K562 (cell line): ENCODE measurements around the gene FAM78B. TPM values are rescaled to one million over a fixed set of nuclear protein-coding genes. Genes with fewer than 3 reads are reported as not detected.

Experiments used
- ATAC-seq: fragments of 200-7000 bp; cut with Tn5 transposase; 3 replicates; pipeline ENCODE4 v1.9.1; 2020; ENCODE audit warnings: moderate library complexity
- BruUV-seq: library from RNA; stranded (reverse); fragments of 400-500 nt; replicated peaks from 2 replicates; lab custom pipeline; 2021; lab: Mats Ljungman, UMichigan
- CTCF ChIA-PET: fragments of 300-600 bp; formaldehyde crosslinking; extraction: SDS; loops from one replicate; lab custom pipeline; 2021; ENCODE audit warnings: low intra/inter-chr PET ratio; lab: Yijun Ruan, JAX
- POLR2A ChIA-PET: fragments of 300-600, 350-650 bp; sonication (Branson Sonifier 250); formaldehyde crosslinking; extraction: SDS; loops from one replicate; lab custom pipeline; 2021; ENCODE audit warnings: antibody characterized with exemption, inconsistent platforms; lab: Yijun Ruan, JAX
- DNase-seq, 4 experiments: peaks; one replicate each; pipeline versions ENCODE4 v3.0.0 to v3.0.0-alpha.2; 2011 to 2018; ENCODE audit warnings: low spot score in 3 of 4, mixed read lengths in 3 of 4; ENCODE audit errors: extremely low read depth in 1 of 4
- FAIRE-seq: peaks from 2 replicates; lab custom pipeline; 2011; peaks lifted over from hg19 to GRCh38; lab: Jason Lieb, UNC
- H2AFZ ChIP-seq: 2 replicates; pipeline ENCODE4 v1.6.0; 2011; ENCODE audit warnings: low read depth, low read length, control low read depth, inconsistent platforms
- H3K27ac ChIP-seq: fragments of 200-600 bp; 3 replicates; pipeline ENCODE4 v1.8.0; 2011; ENCODE audit warnings: low read depth, mild to moderate bottlenecking, control low read depth, inconsistent platforms, low read length, moderate library complexity, mixed read lengths; ENCODE audit errors: extremely low read depth
- H3K27me3 ChIP-seq, 2 experiments: fragments of 300-600 bp in 1 of 2; 2 replicates in 1 of 2; 3 replicates in 1 of 2; pipeline versions ENCODE4 v1.6.0 to v1.8.0; 2011; ENCODE audit warnings: inconsistent platforms in 2 of 2, low read length in 2 of 2, mild to moderate bottlenecking in 1 of 2, mixed read lengths in 1 of 2, moderate library complexity in 1 of 2; ENCODE audit not compliant: control insufficient read depth in 2 of 2, insufficient read depth in 2 of 2
- H3K36me3 ChIP-seq: fragments of 300-600 bp; 3 replicates; pipeline ENCODE4 v1.8.0; 2011; ENCODE audit warnings: mild to moderate bottlenecking, low read length, inconsistent platforms; ENCODE audit not compliant: control insufficient read depth, insufficient read depth
- H3K4me1 ChIP-seq, 2 experiments: fragments of 200-600 bp in 1 of 2; replicated peaks in 1 of 2; 2 replicates in 1 of 2; 3 replicates in 1 of 2; pipeline versions ENCODE4 v1.5.1 to v1.8.0; 2011; ENCODE audit warnings: inconsistent platforms in 2 of 2, low read length in 2 of 2, mild to moderate bottlenecking in 1 of 2, mixed read lengths in 1 of 2, moderate library complexity in 1 of 2; ENCODE audit not compliant: control insufficient read depth in 2 of 2, insufficient read depth in 2 of 2
- H3K4me2 ChIP-seq: 2 replicates; pipeline ENCODE4 v1.6.1; 2011; ENCODE audit warnings: low read length, control low read depth, inconsistent platforms, mixed read lengths; ENCODE audit not compliant: insufficient read depth
- H3K4me3 ChIP-seq: fragments of 200-600 bp; sonication (generic), shearing (Covaris generic); 2 replicates; pipeline ENCODE4 v1.5.1; 2016; ENCODE audit warnings: control low read depth, inconsistent platforms
- H3K79me2 ChIP-seq: fragments of 200-600 bp; 3 replicates; pipeline ENCODE4 v1.8.0; 2011; ENCODE audit warnings: low read length, inconsistent platforms; ENCODE audit not compliant: control insufficient read depth, insufficient read depth
- H3K9ac ChIP-seq, 2 experiments: 2 replicates each; pipeline versions ENCODE4 v1.6.0 to v1.6.1; 2011; ENCODE audit warnings: low read depth in 2 of 2, low read length in 2 of 2, control low read depth in 1 of 2, inconsistent platforms in 1 of 2, mild to moderate bottlenecking in 1 of 2, mixed read lengths in 1 of 2; ENCODE audit not compliant: insufficient read depth in 1 of 2
- H3K9me1 ChIP-seq: one replicate; pipeline ENCODE4 v1.6.0; 2011; ENCODE audit warnings: inconsistent platforms, mild to moderate bottlenecking, low read length, moderate library complexity; ENCODE audit not compliant: control insufficient read depth, insufficient read depth
- H3K9me3 ChIP-seq: replicated peaks from 2 replicates; pipeline ENCODE4 v1.5.1; 2011; ENCODE audit warnings: low read depth, low read length, inconsistent platforms; ENCODE audit not compliant: control insufficient read depth, insufficient read depth
- H4K20me1 ChIP-seq: replicated peaks from 2 replicates; pipeline ENCODE4 v1.6.1; 2011; ENCODE audit warnings: low read length, inconsistent platforms, mixed read lengths; ENCODE audit not compliant: control insufficient read depth, insufficient read depth
- CHD1 ChIP-seq: fragments of 200-600 bp; sonication (generic); IDR thresholded peaks from one replicate; pipeline ENCODE4 v1.6.1; 2012; ENCODE audit warnings: mild to moderate bottlenecking, moderate library complexity, low read length, inconsistent platforms
- EGR1 ChIP-seq: fragments of 450-650 bp; conservative IDR thresholded peaks from 2 replicates; pipeline ENCODE4 v1.6.1; 2017; ENCODE audit warnings: mild to moderate bottlenecking
- NCOA4 ChIP-seq: fragments of 450-650 bp; IDR thresholded peaks from 2 replicates; pipeline ENCODE4 v1.6.1; 2018; ENCODE audit warnings: mild to moderate bottlenecking; ENCODE audit not compliant: partially characterized antibody
- NFIX ChIP-seq: fragments of 250-450 bp; sonication (Bioruptor Pico); IDR thresholded peaks from 2 replicates; pipeline ENCODE4 v1.4.0; 2020; ENCODE audit warnings: low read depth, mild to moderate bottlenecking, moderate library complexity
- RBBP5 ChIP-seq: fragments of 200-600 bp; sonication (generic); IDR thresholded peaks from 2 replicates; pipeline ENCODE4 v1.6.1; 2012; ENCODE audit warnings: borderline replicate concordance, mild to moderate bottlenecking, low read length, control low read depth, inconsistent platforms; ENCODE audit not compliant: insufficient read depth, poor library complexity, severe bottlenecking
- RFX1 ChIP-seq: fragments of 450-650 bp; IDR thresholded peaks from 2 replicates; pipeline ENCODE4 v1.6.1; 2016; ENCODE audit warnings: mild to moderate bottlenecking, moderate library complexity
- RHOXF2B ChIP-seq: fragments of 250-450 bp; sonication (Bioruptor Pico); conservative IDR thresholded peaks from 2 replicates; pipeline ENCODE4 v1.5.1; 2021
- TEAD2 ChIP-seq: fragments of 450-650 bp; IDR thresholded peaks from 2 replicates; pipeline ENCODE4 v1.6.1; 2016; ENCODE audit warnings: missing genetic modification characterization, control low read depth, missing compliant biosample characterization
- ZNF133 ChIP-seq: fragments of 250-450 bp; sonication (Bioruptor Pico); IDR thresholded peaks from 2 replicates; pipeline ENCODE4 v1.4.0; 2020; ENCODE audit warnings: mild to moderate bottlenecking
- ZNF589 ChIP-seq: fragments of 200-800 bp; sonication (Bioruptor generic); IDR thresholded peaks from 2 replicates; pipeline ENCODE4 v1.6.1; 2016; ENCODE audit warnings: low read depth, missing genetic modification characterization, missing compliant biosample characterization
- WGBS: fragments of 100-300 bp; shearing (Covaris generic); methylation state at CpG from one replicate; pipeline ENCODE4 v1.1.6; 2016; ENCODE audit warnings: low coverage, mixed read lengths; ENCODE audit not compliant: insufficient coverage; ENCODE audit errors: missing lambda C conversion rate; 5-methylcytosine and 5-hydroxymethylcytosine counted together
- in situ Hi-C: fragments of 300-500 bp; cut with MboI; formaldehyde crosslinking; loops from 4 replicates; pipeline ENCODE4 v1.15.0; 2018; ENCODE audit warnings: inconsistent platforms, mixed read lengths
- intact Hi-C: fragments of 100-400 bp; cut with micrococcal nuclease; formaldehyde crosslinking; loops from 2 replicates; pipeline ENCODE4 v1.14.2; 2022
- polyA plus RNA-seq, 8 experiments: library from polyadenylated mRNA; depleted of rRNA in 4 of 8; stranded (reverse) in 5 of 8; unstranded in 3 of 8; fragments of >200 nt; fragmentation: Nextera tagmentation in 2 of 8; fragmentation: Illumina TruSeq in 1 of 8; extraction: Ambion mirVana in 2 of 8; extraction: Trizol in 1 of 8; gene quantifications; 2 replicates each; pipeline versions ENCODE4 v1.2.1 to v1.2.3, GENCODE V29; 2011 to 2014; ENCODE audit warnings: inconsistent platforms in 1 of 8, missing spikeins in 1 of 8
- total RNA-seq, 7 experiments: library from RNA; depleted of rRNA in 6 of 7; stranded (reverse); fragments of >200 nt in 6 of 7; fragmentation: Illumina TruSeq in 2 of 7; extraction: Trizol in 2 of 7; gene quantifications; 2 replicates each; pipeline versions ENCODE4 v1.2.1 to v1.2.3, GENCODE V29; 2011 to 2021; ENCODE audit warnings: low replicate concordance in 1 of 7
- TF ChIP-seq, protein P1 (sequence below): fragments of 250-450 bp; sonication (Bioruptor Pico); IDR thresholded peaks from 2 replicates; pipeline ENCODE4 v1.4.0; 2020; ENCODE audit warnings: borderline replicate concordance
- TF ChIP-seq, protein P2 (sequence below): sonication (generic); formaldehyde crosslinking; IDR thresholded peaks from 2 replicates; pipeline ENCODE4 v1.8.0; 2023; ENCODE audit warnings: mild to moderate bottlenecking, missing genetic modification reagents

The FAM78B gene
- total and polyA plus RNA-seq, 9 of the 15 experiments (the other 6 are each of a cell fraction or from before 2014, with no cell fraction given): 0.04 to 0.43 (median 0.29) TPM; not detected in 1

DNA sequence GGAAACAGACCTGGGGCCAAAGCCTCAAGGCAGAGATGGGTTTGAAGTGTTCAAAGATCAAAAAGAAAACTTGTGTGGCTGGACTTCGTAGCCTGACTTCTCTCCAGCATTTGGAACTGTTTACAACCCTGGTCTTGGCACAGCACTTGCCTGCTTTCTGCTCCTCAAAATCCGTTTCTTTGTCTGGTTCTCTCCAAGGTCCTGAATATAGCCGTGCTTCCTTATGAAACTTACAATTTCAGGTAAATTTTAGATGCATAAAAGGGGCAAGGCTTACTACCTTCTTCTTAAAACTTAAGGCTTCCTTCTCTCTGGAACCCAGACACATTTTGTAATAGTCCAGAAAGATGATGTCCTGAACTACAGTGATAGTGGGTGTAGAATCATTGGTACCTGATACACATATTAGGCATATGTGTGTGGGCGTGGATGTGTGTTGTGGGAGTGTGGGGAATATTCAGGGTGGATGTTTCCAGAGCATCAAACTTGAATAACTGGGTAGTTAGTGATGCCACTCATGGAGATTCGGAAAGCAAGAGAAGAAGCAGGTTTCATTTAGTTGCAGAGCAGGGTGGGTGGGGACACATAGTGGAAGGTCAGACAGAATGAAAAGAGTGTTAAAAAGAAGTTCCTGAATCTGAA lies 26.4 kb upstream of the FAM78B start (continued):
- TF ChIP-seq, protein P1, sequence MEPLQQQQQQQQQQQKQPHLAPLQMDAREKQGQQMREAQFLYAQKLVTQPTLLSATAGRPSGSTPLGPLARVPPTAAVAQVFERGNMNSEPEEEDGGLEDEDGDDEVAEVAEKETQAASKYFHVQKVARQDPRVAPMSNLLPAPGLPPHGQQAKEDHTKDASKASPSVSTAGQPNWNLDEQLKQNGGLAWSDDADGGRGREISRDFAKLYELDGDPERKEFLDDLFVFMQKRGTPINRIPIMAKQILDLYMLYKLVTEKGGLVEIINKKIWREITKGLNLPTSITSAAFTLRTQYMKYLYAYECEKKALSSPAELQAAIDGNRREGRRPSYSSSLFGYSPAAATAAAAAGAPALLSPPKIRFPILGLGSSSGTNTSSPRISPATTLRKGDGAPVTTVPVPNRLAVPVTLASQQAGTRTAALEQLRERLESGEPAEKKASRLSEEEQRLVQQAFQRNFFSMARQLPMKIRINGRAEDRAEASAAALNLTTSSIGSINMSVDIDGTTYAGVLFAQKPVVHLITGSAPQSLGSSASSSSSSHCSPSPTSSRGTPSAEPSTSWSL (CRISPR knock-in tag): no peak
- TF ChIP-seq EGR1 (0 out of 2 replicates have a peak, but pooled peaks have one; percentile 15), TEAD2 (tag) (no peak)

DNA sequence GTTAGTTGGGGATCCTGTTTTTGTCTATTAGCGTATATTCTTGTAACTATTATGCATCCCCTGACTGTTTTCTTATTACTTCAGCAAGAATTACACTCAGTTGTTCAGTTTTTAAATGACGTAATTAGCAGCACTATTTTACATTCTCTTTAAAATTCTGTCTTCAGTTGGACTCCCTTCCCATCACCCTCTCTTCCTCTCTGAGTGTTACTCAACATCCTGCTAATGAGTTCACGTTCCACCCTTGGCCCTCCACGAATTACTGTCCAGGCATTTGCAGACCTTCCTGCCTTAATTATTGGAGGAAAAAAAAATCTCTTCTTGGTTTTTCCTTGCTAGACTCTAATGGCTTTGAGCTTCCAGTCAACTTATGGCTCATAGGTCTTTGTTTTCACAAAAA lies 23.6 kb upstream of the FAM78B start:
- DNase-seq (no peak), FAIRE-seq (no peak), ATAC-seq (no peak)
- intact Hi-C loops (no loop called here), in situ Hi-C loops (loop anchor here (25.0 kb wide), 1 partner anchor 1497 kb away; no protein-coding TSS in a partner anchor)
- Histone ChIP-seq H3K4me3 (no peak overlapping the region), H3K9ac (no peak overlapping the region), H2AFZ (no peak overlapping the region), H3K4me1 (no peaks in the 10 kb centered on the region; a peak in 1 of 5 replicates), H3K27me3 (no peaks in the 10 kb centered on the region; a peak in 1 of 5 replicates), H3K9me1 (no peaks in the 10 kb centered on the region), H3K27ac (no peak overlapping the region), H4K20me1 (no peaks in the 10 kb centered on the region), H3K79me2 (no peaks in the 10 kb centered on the region), H3K4me2 (no peak overlapping the region), H3K9me3 (no peaks in the 10 kb centered on the region), H3K36me3 (no peaks in the 10 kb centered on the region)
- no TSS peak for BruUV-seq
- 0% methylated on average over 4 of the region's 4 CpGs for WGBS
- CTCF ChIA-PET: no interaction called here
- POLR2A ChIA-PET: no interaction called here
- no peak for TF ChIP-seq NCOA4
- TF ChIP-seq RFX1: no peak
- TF ChIP-seq NFIX (CRISPR knock-in tag): no peak
- no peak for TF ChIP-seq CHD1
- no peak for TF ChIP-seq ZNF133 (CRISPR knock-in tag)
- no peak for TF ChIP-seq RBBP5
- TF ChIP-seq ZNF589 (CRISPR knock-in tag): no peak
- TF ChIP-seq RHOXF2B (CRISPR knock-in tag): no peak
- TF ChIP-seq, protein P2, sequence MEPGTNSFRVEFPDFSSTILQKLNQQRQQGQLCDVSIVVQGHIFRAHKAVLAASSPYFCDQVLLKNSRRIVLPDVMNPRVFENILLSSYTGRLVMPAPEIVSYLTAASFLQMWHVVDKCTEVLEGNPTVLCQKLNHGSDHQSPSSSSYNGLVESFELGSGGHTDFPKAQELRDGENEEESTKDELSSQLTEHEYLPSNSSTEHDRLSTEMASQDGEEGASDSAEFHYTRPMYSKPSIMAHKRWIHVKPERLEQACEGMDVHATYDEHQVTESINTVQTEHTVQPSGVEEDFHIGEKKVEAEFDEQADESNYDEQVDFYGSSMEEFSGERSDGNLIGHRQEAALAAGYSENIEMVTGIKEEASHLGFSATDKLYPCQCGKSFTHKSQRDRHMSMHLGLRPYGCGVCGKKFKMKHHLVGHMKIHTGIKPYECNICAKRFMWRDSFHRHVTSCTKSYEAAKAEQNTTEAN: no peak
